Measurements from ENCODE around the gene NOP53. TPM values are rescaled to one million over a fixed set of nuclear protein-coding genes. Genes with fewer than 3 reads are reported as not detected.
A peak's percentile ranks its signal among the peaks of the same experiment; 100 is the strongest.

The NOP53 gene
- polyA plus RNA-seq, 1 donor (not counting 4 experiments of a cell fraction or from before 2014, with no cell fraction given), result 80.2 TPM

- H3K79me2 ChIP-seq (ENCODE audit: control insufficient read depth, insufficient read depth, low read length), result peaks cover 25% of the 10 kb centered on the region
- H3K9me1 ChIP-seq (ENCODE audit: control insufficient read depth, extremely low read depth, insufficient read depth, low read length), result peaks cover 2% of the 10 kb centered on the region
- dilution Hi-C loops (cut with MboI; ENCODE audit: extremely low pct_ligation_motif_present, low sequenced_read_pairs), result no loop called here
- peak within 1 kb of the TSS; percentile 77 for H3K4me2 ChIP-seq (ENCODE audit: control insufficient read depth, extremely low read depth, insufficient read depth, low read depth, low read length)
- H3K9ac ChIP-seq (ENCODE audit: control insufficient read depth, extremely low read depth, insufficient read depth, low read length), result peak within 1 kb of the TSS; percentile 98
- H3K27ac ChIP-seq (ENCODE audit: control insufficient read depth, insufficient read depth, low read length), result peak within 1 kb of the TSS; percentile 98
- DNase-seq (ENCODE audit: low read depth, low spot score), result no peak
- H2AFZ ChIP-seq (ENCODE audit: control insufficient read depth, low read length), result peak within 1 kb of the TSS; percentile 76
- H3K27me3 ChIP-seq (ENCODE audit: control insufficient read depth, extremely low read depth, insufficient read depth, low read length), result no peaks in the 10 kb centered on the region
- H3K4me1 ChIP-seq (ENCODE audit: control insufficient read depth, extremely low read depth, insufficient read depth, low read length), result peaks cover 14% of the 10 kb centered on the region
- peak within 1 kb of the TSS; percentile 77 to 97 (median 83) for H3K4me3 ChIP-seq (ENCODE audit: control insufficient read depth in 2 of 3, extremely low read depth in 1 of 3, insufficient read depth in 2 of 3, low read depth in 1 of 3, low read length in 3 of 3)
- TF ChIP-seq CTCF (optimal IDR thresholded peaks at IDR 0.05 in 1 of 3, IDR thresholded peaks at IDR 0.05 in 1 of 3, conservative IDR thresholded peaks at IDR 0.05 in 1 of 3; ENCODE audit: extremely low read depth in 1 of 3, insufficient read depth in 2 of 3, low read length in 3 of 3), result no peak
- TF ChIP-seq EZH2 (IDR thresholded peaks at IDR 0.05; ENCODE audit: low read length), result no peak
- no peaks in the 10 kb centered on the region for H3K9me3 ChIP-seq (ENCODE audit: control insufficient read depth, low read depth, low read length)
- no peaks in the 10 kb centered on the region for H4K20me1 ChIP-seq (ENCODE audit: control insufficient read depth, extremely low read depth, insufficient read depth, low read length)
- H3K36me3 ChIP-seq (ENCODE audit: control insufficient read depth in 2 of 2, extremely low read depth in 1 of 2, insufficient read depth in 2 of 2, low read length in 2 of 2), result peaks cover 11 to 17% of the 10 kb centered on the region in 2 experiments
- FAIRE-seq, result no peak
These were observed 33.0 kb downstream of the NOP53 start, which contains the start of gene SELENOW for GRCh38 chr19:47778049-47778953. TSS of gene SELENOW (plus strand) at chr19:47778703. CDS start at chr19:47778786, 83 bp downstream.

GRCh38 chr19:47778954-47779351, 33.6 kb downstream of the NOP53 start:
- FAIRE-seq, result no peak

More at GRCh38 chr19:47778954-47779351, 33.6 kb downstream of the NOP53 start:
- no peaks in the 10 kb centered on the region for H3K9me3 ChIP-seq (ENCODE audit: control insufficient read depth, low read depth, low read length)
- no peak for DNase-seq (ENCODE audit: low read depth, low spot score)
- peak overlapping the region; percentile 77 to 97 (median 83) for H3K4me3 ChIP-seq (ENCODE audit: control insufficient read depth in 2 of 3, extremely low read depth in 1 of 3, insufficient read depth in 2 of 3, low read depth in 1 of 3, low read length in 3 of 3)
- peak overlapping the region; percentile 98 for H3K9ac ChIP-seq (ENCODE audit: control insufficient read depth, extremely low read depth, insufficient read depth, low read length)
- peaks cover 2% of the 10 kb centered on the region for H3K9me1 ChIP-seq (ENCODE audit: control insufficient read depth, extremely low read depth, insufficient read depth, low read length)
- H3K79me2 ChIP-seq (ENCODE audit: control insufficient read depth, insufficient read depth, low read length), result peaks cover 25% of the 10 kb centered on the region
- dilution Hi-C loops (cut with MboI; ENCODE audit: extremely low pct_ligation_motif_present, low sequenced_read_pairs), result no loop called here
- H3K36me3 ChIP-seq (ENCODE audit: control insufficient read depth in 2 of 2, extremely low read depth in 1 of 2, insufficient read depth in 2 of 2, low read length in 2 of 2), result peaks cover 13 to 21% of the 10 kb centered on the region in 2 experiments
- peak overlapping the region; percentile 98 for H3K27ac ChIP-seq (ENCODE audit: control insufficient read depth, insufficient read depth, low read length)
- H3K4me1 ChIP-seq (ENCODE audit: control insufficient read depth, extremely low read depth, insufficient read depth, low read length), result peaks cover 14% of the 10 kb centered on the region
- no peaks in the 10 kb centered on the region for H3K27me3 ChIP-seq (ENCODE audit: control insufficient read depth, extremely low read depth, insufficient read depth, low read length)
- no peak for TF ChIP-seq CTCF (optimal IDR thresholded peaks at IDR 0.05 in 1 of 3, IDR thresholded peaks at IDR 0.05 in 1 of 3, conservative IDR thresholded peaks at IDR 0.05 in 1 of 3; ENCODE audit: extremely low read depth in 1 of 3, insufficient read depth in 2 of 3, low read length in 3 of 3)
- no peak for TF ChIP-seq EZH2 (IDR thresholded peaks at IDR 0.05; ENCODE audit: low read length)
- H3K4me2 ChIP-seq (ENCODE audit: control insufficient read depth, extremely low read depth, insufficient read depth, low read depth, low read length), result peak overlapping the region; percentile 77
- H2AFZ ChIP-seq (ENCODE audit: control insufficient read depth, low read length), result no peak overlapping the region
- H4K20me1 ChIP-seq (ENCODE audit: control insufficient read depth, extremely low read depth, insufficient read depth, low read length), result no peaks in the 10 kb centered on the region

Data from keratinocyte (primary cell).